SH-SY5Y (cell line): ENCODE measurements around the gene SUPT6H.

Source experiments
- GATA2 ChIP-seq: IDR thresholded peaks from 2 replicates; pipeline ENCODE4 v1.6.1; 2011; ENCODE audit warnings: mild to moderate bottlenecking, low read depth, low read length
- GATA3 ChIP-seq: IDR thresholded peaks from 2 replicates; pipeline ENCODE4 v1.6.1; 2011; ENCODE audit warnings: low read depth, mild to moderate bottlenecking, low read length, moderate library complexity

The SUPT6H gene

DNA sequence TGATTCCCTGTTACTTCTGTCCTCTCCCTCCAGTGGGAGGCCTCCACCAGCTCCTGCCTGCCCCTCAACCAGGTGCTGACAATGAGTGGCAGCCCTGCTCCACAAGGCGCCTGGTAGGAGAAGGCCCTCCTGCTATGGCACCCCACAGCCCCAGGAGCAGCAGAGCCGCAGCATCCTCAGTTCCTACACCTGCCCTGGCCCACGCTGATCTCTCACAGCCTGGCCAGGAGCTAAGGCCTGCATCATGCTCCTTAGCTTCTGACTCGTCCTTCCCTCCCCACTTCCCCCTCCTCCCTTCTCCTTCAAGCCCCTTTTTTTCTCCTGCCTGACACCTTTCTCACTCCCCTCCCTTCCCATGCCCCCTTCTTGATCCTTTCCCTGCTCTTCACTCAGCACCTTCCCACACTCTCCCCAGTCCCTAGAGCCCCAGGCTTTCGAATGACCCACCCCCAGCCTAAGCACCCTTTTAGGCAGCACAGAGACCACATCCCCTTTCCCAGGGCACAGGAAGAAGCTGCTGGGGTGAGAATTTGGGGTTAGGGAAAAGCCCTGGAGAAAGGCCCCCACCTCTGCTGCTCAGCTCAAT, 43.2 kb downstream of the SUPT6H start:
- TF ChIP-seq GATA2 (no peak), GATA3 (no peak)

DNA sequence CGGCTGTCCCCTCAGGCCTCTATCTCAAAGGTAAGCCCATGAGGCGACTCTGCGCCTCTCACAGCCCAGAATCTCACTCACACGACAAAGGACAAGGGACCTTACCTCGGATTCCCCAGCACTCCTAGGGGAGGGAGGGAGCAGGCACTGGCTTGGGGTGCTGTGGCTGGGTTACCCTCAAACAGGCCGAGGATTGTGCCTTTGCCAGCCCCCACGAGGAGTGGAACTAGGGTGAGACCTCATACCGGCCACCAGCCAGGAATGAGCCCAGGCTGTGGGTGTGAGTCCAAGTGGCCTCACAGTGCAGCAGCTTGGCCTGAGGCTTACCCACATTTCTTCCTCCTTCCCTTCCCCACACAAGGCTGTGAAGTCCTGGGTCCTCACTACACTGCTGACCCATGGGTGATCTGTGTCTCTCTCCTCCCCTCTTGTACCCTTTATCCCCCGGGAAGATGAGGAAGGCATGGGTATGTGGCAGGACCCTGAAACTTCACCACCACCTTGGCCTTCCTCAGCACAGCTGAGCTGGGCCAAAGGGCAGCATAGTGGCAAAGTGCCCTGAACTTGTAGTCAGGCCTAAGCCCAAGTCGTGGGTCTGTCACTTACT, 43.8 kb downstream of the SUPT6H start:
- TF ChIP-seq GATA3 (no peak), GATA2 (no peak)

DNA sequence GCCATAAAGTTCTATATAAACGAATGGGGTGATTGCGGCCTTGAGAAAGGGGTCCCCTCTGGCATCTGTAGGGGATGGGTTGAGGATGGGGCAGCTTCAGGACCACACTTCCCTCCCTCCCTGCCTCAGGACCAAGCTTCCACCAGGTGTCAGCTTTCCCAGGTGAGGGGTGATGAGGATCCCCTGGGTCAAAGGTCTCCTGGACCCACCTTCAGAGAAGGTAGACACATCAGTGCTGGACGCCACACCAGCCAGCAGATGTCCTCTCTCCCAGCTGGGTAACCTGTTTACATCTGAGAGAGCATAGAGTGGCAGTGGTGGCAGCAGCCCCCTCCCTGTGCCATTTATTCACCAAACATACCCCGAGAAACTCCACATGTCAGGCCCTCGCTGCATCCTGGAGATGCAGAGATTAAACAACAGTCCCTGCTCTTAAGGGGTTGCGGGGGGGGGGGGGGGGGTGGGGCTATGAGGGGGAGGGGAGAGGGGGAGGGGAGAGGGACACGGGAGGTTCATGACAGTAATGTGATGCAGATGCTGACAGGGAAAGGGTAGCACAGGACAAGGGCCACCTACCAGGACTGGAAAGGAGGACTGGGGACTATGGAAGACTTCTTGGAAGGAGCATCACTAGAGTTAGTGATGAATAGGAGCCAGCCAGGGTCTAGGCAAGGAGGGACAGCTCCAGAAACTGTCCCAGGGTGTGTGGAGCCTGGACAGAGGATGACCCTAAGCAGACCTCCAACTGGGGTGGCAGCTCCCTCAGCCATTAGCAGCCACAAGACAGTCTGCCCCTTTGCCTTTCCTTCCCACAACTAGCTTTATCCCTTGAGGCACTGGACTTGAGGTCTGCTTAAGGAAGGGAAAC, 44.7 kb downstream of the SUPT6H start:
- TF ChIP-seq GATA2, result peak; percentile 71
- TF ChIP-seq GATA3, result no peak

DNA sequence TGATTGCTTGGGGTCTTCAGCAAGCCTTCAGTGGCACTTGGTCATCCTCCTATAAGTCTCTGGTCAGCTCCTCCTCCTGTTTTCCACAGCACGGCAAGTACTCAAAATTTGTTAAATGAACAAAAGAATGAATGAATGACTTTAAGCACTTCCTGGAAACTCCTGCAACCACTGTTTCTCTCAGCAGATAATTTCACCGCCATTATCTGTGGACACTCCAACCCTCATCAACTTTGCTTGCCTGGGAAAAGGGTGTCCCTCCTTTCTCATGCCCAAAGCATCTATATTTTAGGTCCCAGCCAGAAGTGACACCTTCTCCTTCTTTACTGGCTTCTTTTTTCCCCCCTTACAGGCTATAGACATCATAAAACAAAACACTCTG, 45.3 kb downstream of the SUPT6H start:
- TF ChIP-seq GATA2 (no peak), GATA3 (no peak)

DNA sequence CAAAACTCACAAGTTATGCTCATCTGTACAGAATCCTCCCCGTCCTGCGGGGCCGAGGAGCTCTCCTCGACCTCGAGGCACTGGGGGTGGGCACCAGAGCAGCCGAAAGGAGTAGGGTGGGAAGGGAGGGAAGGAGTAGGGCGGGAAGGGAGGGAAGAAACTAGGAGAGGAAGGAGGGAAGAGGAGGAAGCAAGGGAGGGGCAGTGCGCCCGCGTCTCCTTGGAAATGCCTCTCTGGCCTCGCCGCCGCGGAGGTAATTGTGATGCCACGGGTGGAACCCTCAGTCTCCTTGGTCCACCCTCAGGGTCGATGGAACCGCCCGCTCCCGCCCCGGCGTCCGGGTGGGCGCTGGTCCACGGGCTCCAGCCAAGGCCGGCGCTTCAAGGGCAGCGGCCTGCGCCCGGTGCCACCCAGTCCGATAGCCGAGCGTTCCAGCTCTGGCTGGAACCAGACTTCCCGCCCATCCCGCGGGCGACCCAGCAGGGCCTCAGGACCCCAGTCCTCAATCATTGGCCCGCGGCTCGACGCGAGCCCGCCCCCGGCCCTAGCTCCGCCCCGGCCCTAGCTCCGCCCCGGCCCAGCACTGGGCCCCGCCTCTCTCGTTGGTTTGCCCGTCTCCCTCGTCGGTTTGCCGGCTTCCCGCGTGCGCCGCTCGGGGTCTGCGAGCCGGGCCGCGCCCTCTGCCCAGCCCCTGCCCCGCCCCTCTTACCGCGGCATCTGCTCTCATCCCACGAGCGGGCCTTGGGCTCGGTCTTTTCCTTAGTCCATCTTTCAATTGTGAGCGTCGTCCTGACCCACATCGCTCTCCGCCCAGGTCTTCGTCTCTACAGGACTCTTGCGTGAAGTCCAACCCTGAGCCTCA, 49.1 kb downstream of the SUPT6H start:
- no peak for TF ChIP-seq GATA2
- no peak for TF ChIP-seq GATA3

DNA sequence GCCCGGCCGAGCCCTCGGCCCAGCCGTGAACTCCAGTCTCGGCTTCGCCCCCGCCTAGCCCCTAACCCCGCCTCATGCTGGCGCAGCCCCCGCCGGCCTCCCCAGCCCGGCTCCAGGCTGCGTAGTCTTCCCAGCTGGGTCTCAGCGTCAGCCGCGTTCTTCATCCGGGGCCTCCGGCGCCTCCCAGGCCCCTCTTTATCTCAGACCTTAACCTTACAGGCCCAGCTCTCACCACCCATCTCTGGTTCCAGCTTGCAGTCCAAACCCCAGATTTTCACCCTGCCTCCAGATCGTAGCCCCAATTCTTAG, 49.7 kb downstream of the SUPT6H start, which contains the start of gene PROCA1:
Gene PROCA1, minus strand, starts transcription at position 166 of the 309 bp plus-strand sequence. CDS start 228 bp downstream, outside the sequence.
- TF ChIP-seq GATA2 (no peak), GATA3 (no peak)

DNA sequence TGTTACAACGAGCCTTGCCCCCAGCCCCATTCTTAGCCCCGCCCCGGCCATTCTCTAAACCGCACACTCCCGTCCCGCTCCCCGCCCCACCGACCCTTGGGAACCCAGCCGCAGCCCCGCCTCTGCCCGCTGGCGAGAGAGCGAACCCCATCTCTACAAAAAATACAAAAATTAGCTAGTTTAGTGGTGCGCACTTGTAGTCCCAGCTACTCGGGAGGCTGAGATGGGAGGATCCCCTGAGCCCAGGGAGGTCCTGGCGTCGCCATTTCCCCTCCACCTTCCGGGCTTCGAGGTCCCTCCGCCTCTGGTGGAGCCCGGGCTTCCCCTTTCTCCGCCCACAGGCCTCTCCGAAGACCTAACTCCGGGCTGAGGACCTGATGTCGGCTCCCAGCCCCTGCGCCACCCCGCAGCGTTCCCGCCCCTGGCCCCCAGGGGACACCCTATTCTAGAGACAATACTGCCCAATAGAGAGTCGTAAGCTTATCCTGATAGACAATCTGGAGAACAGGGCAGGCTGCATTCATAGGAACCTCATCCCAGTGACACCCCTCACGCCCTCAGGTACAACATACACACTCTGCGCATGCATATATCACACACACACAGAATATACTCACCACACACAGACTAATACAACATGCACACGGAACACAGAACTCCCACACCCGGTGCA, 50.2 kb downstream of the SUPT6H start:
- TF ChIP-seq GATA3, result no peak
- TF ChIP-seq GATA2, result no peak

DNA sequence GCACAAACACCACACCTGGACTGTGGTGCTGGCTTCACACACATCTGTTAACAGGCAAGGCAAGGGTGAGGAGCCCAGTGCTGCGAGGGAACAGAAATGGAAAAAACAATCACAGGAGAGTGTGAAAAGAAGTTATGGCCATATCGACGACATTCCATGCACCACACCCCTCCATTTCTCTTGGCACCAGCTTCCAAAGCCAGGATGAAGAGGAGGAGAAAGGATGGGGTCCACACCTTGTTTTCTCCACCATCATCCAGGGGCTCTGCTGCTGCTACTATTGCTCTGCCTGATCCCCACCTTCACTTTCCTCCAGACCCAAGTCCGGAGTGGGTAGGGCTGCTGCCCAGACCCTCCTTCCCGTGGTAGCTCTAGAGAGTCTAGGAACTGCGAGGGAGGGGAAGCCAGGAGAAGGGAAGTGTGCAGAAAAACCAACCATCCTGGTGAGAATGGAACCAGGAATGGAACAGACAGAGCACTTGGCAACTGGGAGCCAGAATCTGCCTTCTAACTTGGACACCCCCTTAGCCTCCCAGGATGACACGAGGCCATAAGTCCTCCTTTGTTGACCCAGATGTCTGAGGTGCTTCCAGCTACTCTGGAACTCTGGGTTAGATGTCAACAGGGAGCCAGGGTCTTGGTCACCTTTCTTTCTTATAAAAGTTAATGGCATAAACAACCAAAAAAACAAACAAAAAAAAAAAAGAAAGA, 50.9 kb downstream of the SUPT6H start:
- TF ChIP-seq GATA2, result no peak
- TF ChIP-seq GATA3, result no peak

DNA sequence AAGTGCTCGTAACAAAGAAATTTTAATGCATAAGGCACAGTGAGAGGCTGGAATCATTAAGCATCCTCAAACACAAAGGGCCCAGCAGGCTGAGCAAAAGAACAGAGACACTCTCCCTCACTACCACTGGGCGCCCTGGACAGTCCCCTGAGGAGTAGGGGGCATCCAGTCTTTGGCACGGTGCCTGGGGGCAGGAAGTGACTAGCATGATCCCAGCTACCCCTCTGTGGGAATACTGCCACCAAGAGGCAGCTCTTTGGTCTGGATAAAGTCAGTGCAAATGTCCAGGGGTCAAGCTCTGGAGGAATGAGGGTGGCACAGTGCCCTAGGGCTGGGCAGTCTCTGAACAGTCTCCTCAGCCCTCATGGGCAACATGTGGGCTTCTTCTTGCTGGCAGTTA, 52.3 kb downstream of the SUPT6H start:
- TF ChIP-seq GATA3 (no peak), GATA2 (no peak)

DNA sequence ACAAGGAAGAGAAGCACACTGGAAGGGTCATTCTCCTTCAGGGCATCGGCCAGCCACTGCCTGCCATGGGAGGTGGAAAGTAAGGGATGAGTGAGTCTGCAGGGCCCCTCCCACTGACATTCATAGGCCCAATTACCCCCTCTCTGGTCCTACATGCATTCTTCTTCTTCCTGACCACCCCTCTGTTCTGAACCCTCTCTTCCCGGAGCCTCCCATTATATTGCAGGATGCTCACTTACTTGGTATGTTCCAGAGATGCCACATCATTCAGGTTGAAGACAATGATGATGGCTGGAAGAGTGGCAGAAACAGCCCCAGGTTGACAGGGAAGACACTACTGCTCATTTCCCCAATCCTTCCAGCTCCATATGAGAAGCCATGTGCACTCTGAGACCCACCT, 53.2 kb downstream of the SUPT6H start:
- TF ChIP-seq GATA3, result no peak
- no peak for TF ChIP-seq GATA2

DNA sequence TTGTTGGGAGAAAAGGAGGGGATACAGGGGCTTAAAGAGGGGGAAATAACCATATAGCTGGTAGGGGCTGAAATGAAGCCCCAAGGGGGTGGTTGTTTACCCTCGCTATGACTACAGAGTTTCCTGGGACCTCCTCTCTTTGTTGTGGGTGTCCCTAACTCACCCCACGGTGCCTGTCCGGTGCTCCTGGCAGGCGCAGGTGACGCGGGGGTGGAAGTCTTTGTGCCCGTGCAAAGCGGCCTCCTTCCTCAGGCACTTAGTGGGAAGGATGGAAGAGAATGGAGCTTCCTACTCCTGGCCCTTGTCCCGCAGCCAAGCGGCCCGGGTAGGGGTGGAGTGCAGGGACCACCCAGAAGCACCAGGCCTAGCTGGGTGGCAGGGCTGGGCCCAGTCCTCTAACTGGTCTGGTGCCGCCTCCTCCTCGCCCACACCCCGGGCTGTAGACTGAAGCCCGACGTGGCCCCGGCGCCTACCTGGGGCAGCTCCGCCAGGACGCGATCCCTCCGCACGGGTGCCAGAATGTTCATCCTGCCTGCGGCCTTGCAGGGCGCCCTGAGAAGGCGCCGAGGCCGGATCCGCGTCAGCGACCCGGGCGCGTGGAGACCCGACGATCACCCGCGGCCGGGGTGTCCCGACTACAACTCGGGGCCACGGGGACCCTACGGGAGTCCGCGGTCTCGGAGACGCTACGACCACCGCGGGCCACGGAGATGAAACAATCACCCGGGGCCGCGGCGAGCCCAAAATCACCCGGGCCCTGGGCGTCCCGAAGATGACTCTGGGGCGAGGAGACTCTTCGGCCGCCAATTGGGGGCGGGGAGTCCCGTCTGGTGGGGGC, 55.0 kb downstream of the SUPT6H start:
- TF ChIP-seq GATA3 (no peak), GATA2 (no peak)
